Progenitor cell of endocrine pancreas (in vitro differentiated cells): ENCODE data around the gene FLYWCH1. TPM values are rescaled to one million over a fixed set of nuclear protein-coding genes. Genes with fewer than 3 reads are reported as not detected.

Experiments used
- DNase-seq: peaks from one replicate; pipeline ENCODE4 v3.0.0; 2021; ENCODE audit warnings: low spot score; ENCODE audit not compliant: unreplicated experiment
- H3K27ac Mint-ChIP-seq: 2 replicates; pipeline ENCODE4 v1.8.0; 2021; ENCODE audit warnings: mild to moderate bottlenecking, moderate library complexity, mixed read lengths
- H3K27me3 Mint-ChIP-seq: 2 replicates; pipeline ENCODE4 v1.8.0; 2021; ENCODE audit warnings: mixed read lengths
- H3K36me3 Mint-ChIP-seq: 2 replicates; pipeline ENCODE4 v1.8.0; 2022; ENCODE audit warnings: mixed read lengths; ENCODE audit not compliant: insufficient read depth
- H3K4me1 Mint-ChIP-seq: 2 replicates; pipeline ENCODE4 v1.8.0; 2021; ENCODE audit warnings: low read depth, mixed read lengths
- H3K4me3 Mint-ChIP-seq: 2 replicates; pipeline ENCODE4 v1.8.0; 2021; ENCODE audit warnings: low read depth, mild to moderate bottlenecking, moderate library complexity, mixed read lengths
- H3K9me3 Mint-ChIP-seq: 2 replicates; pipeline ENCODE4 v1.8.0; 2021; ENCODE audit warnings: low read depth, mixed read lengths
- CTCF ChIP-seq: fragments of 200-600 bp; sonication (generic); IDR thresholded peaks from one replicate; pipeline ENCODE4 v1.5.0; 2021; ENCODE audit warnings: antibody characterized with exemption, mild to moderate bottlenecking; ENCODE audit not compliant: unreplicated experiment
- total RNA-seq: library from RNA; stranded (reverse); gene quantifications from 2 replicates; pipeline ENCODE4 v1.2.1, GENCODE V29; 2021

Gene FLYWCH1
- total RNA-seq, 1 donor from 2014 or later = 19.5 TPM

GRCh38 chr16:2914233-2914632 is 2.5 kb downstream of the FLYWCH1 start:
- Mint-ChIP-seq H3K4me3 (no peak overlapping the region), H3K4me1 (peaks cover 4% of the 10 kb centered on the region), H3K36me3 (no peaks in the 10 kb centered on the region), H3K9me3 (no peaks in the 10 kb centered on the region), H3K27me3 (peaks cover 17% of the 10 kb centered on the region), H3K27ac (no peak overlapping the region)
- TF ChIP-seq CTCF = peak; percentile 16
- no peak for DNase-seq

- H3K4me1 Mint-ChIP-seq = peaks cover 6% of the 10 kb centered on the region
- H3K27ac Mint-ChIP-seq = no peak overlapping the region
Measured at GRCh38 chr16:2915196-2915929, 3.6 kb downstream of the FLYWCH1 start.

GRCh38 chr16:2919511-2920255 is 8.0 kb downstream of the FLYWCH1 start:
- TF ChIP-seq CTCF = peak; percentile 97
- DNase-seq = peak; percentile 54
- Mint-ChIP-seq H3K9me3 (no peaks in the 10 kb centered on the region), H3K4me1 (peaks cover 2% of the 10 kb centered on the region), H3K36me3 (peaks cover 7% of the 10 kb centered on the region), H3K27ac (peak overlapping the region; percentile 41), H3K4me3 (no peak overlapping the region), H3K27me3 (no peaks in the 10 kb centered on the region)

More at GRCh38 chr16:2915196-2915929, 3.6 kb downstream of the FLYWCH1 start:
- Mint-ChIP-seq H3K27me3 (peaks cover 15% of the 10 kb centered on the region), H3K36me3 (peaks cover 2% of the 10 kb centered on the region), H3K9me3 (no peaks in the 10 kb centered on the region), H3K4me3 (no peak overlapping the region)
- DNase-seq = no peak
- TF ChIP-seq CTCF = no peak

- H3K4me3 Mint-ChIP-seq = no peak overlapping the region
- no peaks in the 10 kb centered on the region for H3K9me3 Mint-ChIP-seq
- no peak for DNase-seq
- peaks cover 20% of the 10 kb centered on the region for H3K4me1 Mint-ChIP-seq
- TF ChIP-seq CTCF = no peak
- peaks cover 7% of the 10 kb centered on the region for H3K36me3 Mint-ChIP-seq
- no peak overlapping the region for H3K27ac Mint-ChIP-seq
- peaks cover 3% of the 10 kb centered on the region for H3K27me3 Mint-ChIP-seq
Measured at GRCh38 chr16:2923481-2923880, 11.8 kb downstream of the FLYWCH1 start.

GRCh38 chr16:2924901-2925755 is 13.4 kb downstream of the FLYWCH1 start:
- no peaks in the 10 kb centered on the region for H3K9me3 Mint-ChIP-seq
- peaks cover 24% of the 10 kb centered on the region for H3K4me1 Mint-ChIP-seq
- no peak overlapping the region for H3K27ac Mint-ChIP-seq
- no peak for DNase-seq
- H3K27me3 Mint-ChIP-seq = peaks cover 3% of the 10 kb centered on the region
- TF ChIP-seq CTCF = no peak
- no peak overlapping the region for H3K4me3 Mint-ChIP-seq
- peaks cover 4% of the 10 kb centered on the region for H3K36me3 Mint-ChIP-seq
